A549 (cell line): ENCODE data around the gene COL5A1.

Source experiments
- CEBPB ChIP-seq, 2 experiments: fragments of >200 bp in 1 of 2; sonication (Bioruptor Twin) in 1 of 2; formaldehyde crosslinking in 1 of 2; IDR thresholded peaks; 2 replicates each; pipeline ENCODE4 v1.6.1; 2012 to 2016
- HDAC2 ChIP-seq: fragments of 200-600 bp; sonication (generic); IDR thresholded peaks from 2 replicates; pipeline ENCODE4 v1.6.1; 2016
- PHF8 ChIP-seq: fragments of 200-600 bp; sonication (generic); IDR thresholded peaks from 2 replicates; pipeline ENCODE4 v1.6.1; 2016; ENCODE audit warnings: low read depth, mild to moderate bottlenecking, antibody characterized with exemption, moderate library complexity, borderline replicate concordance
- POLR2A ChIP-seq: IDR thresholded peaks from 2 replicates; pipeline ENCODE4 v1.6.1; 2012; ENCODE audit warnings: mild to moderate bottlenecking, low read length
- RCOR1 ChIP-seq: fragments of 150-350 bp; IDR thresholded peaks from 2 replicates; pipeline ENCODE4 v1.6.1; 2014; ENCODE audit warnings: antibody characterized with exemption, low read length, low read depth
- TP53 ChIP-seq: fragments of 250-450 bp; sonication (Bioruptor Pico); IDR thresholded peaks from 2 replicates; pipeline ENCODE4 v1.5.0; 2021; ENCODE audit warnings: mild to moderate bottlenecking, moderate library complexity
- TF ChIP-seq, protein P1 (sequence below): fragments of >200 bp; sonication (Bioruptor Twin); formaldehyde crosslinking; IDR thresholded peaks from 3 replicates; pipeline ENCODE4 v1.5.1; 2016
- TF ChIP-seq, protein P2 (sequence below): IDR thresholded peaks from 2 replicates; pipeline ENCODE4 v1.6.1; 2012

DNA sequence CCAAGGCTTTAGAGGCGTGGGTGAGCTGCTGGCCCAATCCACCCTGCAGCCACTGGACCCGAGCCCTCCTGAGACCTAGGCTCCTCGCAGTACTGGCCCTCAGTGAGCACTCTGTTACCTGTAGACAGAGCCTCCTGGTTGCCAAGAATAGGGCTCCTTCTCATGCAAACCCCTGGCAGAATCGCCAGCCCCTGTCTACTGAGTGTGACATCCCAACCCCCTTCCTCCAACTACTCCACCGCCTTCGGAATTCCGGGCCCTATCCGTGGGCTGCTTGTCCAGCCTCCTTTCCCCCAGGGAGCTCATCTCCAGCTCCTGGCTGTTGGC is 23.8 kb upstream of the COL5A1 start:
- TF ChIP-seq RCOR1, result no peak
- no peak for TF ChIP-seq CEBPB (IDR thresholded peaks at IDR 0.05)
- no peak for TF ChIP-seq PHF8
- TF ChIP-seq, protein P1, sequence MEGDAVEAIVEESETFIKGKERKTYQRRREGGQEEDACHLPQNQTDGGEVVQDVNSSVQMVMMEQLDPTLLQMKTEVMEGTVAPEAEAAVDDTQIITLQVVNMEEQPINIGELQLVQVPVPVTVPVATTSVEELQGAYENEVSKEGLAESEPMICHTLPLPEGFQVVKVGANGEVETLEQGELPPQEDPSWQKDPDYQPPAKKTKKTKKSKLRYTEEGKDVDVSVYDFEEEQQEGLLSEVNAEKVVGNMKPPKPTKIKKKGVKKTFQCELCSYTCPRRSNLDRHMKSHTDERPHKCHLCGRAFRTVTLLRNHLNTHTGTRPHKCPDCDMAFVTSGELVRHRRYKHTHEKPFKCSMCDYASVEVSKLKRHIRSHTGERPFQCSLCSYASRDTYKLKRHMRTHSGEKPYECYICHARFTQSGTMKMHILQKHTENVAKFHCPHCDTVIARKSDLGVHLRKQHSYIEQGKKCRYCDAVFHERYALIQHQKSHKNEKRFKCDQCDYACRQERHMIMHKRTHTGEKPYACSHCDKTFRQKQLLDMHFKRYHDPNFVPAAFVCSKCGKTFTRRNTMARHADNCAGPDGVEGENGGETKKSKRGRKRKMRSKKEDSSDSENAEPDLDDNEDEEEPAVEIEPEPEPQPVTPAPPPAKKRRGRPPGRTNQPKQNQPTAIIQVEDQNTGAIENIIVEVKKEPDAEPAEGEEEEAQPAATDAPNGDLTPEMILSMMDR, result no peak
- no peak for TF ChIP-seq TP53
- TF ChIP-seq, protein P2, sequence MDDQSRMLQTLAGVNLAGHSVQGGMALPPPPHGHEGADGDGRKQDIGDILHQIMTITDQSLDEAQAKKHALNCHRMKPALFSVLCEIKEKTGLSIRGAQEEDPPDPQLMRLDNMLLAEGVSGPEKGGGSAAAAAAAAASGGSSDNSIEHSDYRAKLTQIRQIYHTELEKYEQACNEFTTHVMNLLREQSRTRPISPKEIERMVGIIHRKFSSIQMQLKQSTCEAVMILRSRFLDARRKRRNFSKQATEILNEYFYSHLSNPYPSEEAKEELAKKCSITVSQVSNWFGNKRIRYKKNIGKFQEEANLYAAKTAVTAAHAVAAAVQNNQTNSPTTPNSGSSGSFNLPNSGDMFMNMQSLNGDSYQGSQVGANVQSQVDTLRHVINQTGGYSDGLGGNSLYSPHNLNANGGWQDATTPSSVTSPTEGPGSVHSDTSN, result no peak
- no peak for TF ChIP-seq HDAC2
- TF ChIP-seq POLR2A, result no peak
